22Rv1 (cell line): ENCODE measurements around the gene MSI1.

ENCODE experiments used
- H3K27ac ChIP-seq: fragments of 450-650 bp; 2 replicates; pipeline ENCODE4 v1.5.1; 2017
- ZFX ChIP-seq: fragments of 450-650 bp; IDR thresholded peaks from 2 replicates; pipeline ENCODE4 v1.6.1; 2017; ENCODE audit warnings: antibody characterized with exemption, borderline replicate concordance
- TF ChIP-seq, protein P1 (sequence below): fragments of 450-650 bp; IDR thresholded peaks from 2 replicates; pipeline ENCODE4 v1.5.1; 2017; ENCODE audit warnings: mild to moderate bottlenecking

The MSI1 gene

DNA sequence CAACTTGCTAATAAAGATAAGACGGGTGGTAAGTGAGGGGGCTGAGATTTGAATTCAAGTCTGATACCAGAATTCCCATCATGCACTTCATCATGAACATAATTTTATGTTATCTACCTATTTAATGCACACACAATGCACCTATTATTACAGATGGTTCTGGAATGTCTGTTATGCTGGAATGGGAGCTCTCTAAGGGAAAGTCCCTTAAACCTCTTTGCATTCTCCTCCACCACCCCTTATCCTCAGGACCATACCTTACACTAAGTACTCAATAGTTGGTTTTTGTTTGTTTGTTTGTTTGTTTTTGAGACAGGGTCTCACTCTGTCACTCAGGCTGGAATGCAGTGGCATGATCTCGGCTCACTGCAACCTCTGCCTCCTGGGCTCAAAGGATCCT, 7.0 kb upstream of the MSI1 start:
- TF ChIP-seq, protein P1, sequence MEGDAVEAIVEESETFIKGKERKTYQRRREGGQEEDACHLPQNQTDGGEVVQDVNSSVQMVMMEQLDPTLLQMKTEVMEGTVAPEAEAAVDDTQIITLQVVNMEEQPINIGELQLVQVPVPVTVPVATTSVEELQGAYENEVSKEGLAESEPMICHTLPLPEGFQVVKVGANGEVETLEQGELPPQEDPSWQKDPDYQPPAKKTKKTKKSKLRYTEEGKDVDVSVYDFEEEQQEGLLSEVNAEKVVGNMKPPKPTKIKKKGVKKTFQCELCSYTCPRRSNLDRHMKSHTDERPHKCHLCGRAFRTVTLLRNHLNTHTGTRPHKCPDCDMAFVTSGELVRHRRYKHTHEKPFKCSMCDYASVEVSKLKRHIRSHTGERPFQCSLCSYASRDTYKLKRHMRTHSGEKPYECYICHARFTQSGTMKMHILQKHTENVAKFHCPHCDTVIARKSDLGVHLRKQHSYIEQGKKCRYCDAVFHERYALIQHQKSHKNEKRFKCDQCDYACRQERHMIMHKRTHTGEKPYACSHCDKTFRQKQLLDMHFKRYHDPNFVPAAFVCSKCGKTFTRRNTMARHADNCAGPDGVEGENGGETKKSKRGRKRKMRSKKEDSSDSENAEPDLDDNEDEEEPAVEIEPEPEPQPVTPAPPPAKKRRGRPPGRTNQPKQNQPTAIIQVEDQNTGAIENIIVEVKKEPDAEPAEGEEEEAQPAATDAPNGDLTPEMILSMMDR: no peak
- no peak for TF ChIP-seq ZFX
- no peak overlapping the region for H3K27ac ChIP-seq

DNA sequence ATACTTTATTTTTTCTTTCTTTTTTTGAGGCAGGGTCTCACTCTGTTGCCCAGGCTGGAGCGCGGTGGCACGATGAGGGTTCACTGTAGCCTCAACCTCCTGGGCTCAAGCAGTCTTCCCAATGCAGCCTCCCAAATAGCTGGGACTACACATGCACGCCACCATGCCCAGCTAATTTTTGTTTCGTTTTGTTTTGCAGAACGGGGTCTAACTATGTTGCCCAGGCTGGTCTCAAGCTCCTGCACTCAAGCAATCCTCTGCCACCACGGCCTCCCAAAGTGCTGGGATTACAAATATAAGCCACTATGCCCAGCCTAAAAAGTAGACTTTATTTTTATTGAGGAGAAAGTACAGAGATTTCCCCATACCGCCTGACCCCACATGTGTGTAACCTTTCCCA, 4.7 kb upstream of the MSI1 start:
- H3K27ac ChIP-seq: no peak overlapping the region
- TF ChIP-seq, protein P1: no peak
- TF ChIP-seq ZFX: no peak

DNA sequence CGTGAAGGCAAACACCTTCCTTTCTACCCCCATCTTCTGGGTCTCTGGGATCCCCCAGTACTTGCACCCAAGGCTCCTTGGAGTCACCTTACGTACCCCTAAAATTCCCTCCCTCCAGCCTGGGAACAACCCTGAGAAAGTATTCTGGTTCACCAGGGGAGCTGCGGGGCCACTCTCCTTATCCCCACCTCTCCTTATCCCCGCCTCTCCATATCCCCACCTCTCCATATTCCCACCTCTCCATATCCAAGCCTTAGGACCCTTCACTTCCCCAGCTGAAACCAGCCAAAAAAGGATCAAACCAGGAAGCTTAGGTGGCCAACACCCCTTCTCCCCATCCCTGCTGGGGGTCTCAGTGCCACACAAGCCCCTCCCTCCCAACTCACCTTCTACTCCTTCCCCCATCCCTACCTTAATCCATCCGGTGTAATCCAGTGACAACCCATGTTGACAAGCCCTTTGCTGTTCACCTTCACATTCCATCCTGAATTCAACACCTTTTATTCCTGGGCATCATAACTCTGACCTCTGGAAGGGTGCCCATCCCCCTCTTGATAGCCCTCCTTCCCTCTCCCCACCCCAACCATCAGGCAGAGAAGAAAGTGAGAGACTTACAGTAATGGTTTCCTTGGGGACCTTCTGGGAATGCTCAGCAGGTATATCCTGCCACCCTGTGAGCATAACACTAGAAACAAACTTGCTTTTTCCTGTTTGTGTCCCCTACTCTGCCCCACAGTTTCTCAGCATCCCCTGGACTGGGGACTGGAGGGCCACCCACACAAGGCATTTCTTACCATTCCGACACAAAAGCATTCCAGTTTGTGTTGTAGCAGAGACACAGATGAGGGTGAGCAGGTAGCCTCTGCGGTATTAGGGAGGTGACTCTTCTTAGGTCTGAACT, 1.6 kb upstream of the MSI1 start:
- TF ChIP-seq, protein P1: no peak
- TF ChIP-seq ZFX: no peak
- H3K27ac ChIP-seq: no peak overlapping the region

DNA sequence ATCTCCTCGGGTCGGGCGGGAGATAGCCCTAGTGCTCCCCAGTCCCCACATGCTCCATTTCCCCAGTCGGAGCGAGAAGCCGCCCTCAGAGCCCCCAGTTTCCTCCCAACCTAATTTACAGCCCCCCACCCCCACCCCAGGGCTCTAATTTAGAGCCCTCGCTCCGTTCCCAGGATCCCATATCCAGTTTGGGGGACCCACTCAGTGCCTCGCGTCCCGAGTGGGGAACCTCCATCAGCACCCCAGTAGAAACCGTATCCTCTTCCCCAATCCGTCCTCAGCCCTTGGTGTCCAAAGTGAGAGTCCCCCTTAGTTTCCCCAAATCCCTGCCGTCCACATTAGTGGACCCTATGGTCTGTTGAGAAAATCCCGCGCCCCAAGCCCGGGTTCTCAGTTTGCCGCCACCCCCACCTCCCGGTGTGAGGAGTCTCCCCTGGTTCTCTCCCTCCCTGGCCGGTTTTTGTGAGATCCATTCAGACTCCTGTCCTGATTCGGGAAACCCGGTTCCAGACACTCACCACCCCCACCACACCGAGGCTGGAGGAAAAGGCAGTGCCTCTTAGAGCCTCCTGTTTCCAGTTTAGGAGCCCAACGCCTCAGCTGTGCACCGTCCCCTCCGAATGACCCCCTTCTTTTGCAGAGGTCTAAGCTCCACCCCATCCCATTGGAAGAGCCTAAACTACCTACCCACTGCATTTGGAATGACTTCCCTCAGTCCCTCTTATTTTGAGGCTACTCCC, 809 bp upstream of the MSI1 start:
- TF ChIP-seq ZFX: no peak
- TF ChIP-seq, protein P1: no peak
- peak overlapping the region; percentile 74 for H3K27ac ChIP-seq

DNA sequence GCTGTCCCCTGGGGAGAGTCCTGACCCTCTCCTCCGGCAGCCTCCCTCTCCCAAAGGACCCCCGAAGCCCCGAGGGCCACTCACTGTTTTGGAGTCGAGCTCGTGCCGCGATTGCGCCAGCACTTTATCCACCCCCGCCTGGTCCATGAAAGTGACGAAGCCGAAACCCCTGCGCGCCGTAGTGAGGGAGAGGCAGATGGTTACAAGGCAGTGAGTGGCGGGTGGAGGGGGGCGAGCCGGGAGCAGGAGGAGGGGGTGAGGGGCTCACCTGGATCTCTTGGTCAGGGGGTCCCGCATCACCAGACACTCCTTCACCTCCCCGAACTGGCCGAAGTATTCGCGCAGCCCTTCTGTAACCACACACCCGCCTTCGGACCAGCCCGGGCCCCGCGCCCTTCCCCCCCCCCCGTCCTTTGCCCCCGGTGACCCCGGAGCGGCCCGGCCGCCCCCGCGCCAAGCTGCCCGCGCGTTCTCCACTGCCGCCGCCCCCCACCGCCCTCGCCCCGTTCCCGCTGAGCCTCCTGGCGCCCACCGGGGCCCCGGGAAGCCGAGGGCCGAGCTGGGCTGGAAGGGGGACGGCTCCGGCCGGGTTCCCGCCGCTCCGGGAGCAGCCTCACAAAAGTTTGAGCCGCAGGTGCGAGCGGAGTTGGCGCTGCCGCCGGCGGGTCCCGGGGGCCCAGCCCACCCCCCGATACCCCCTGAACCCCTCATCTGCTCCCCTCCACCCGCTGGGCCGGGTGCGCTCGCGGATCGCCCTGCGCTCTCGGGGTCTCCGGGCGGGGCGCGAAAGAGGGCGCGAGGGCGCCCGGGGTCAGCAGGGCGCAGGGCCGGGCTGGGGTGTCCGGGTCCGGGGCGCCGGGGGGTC, 808 bp downstream of the MSI1 start:
- TF ChIP-seq ZFX: no peak
- TF ChIP-seq, protein P1: no peak
- peak overlapping the region; percentile 74 for H3K27ac ChIP-seq

DNA sequence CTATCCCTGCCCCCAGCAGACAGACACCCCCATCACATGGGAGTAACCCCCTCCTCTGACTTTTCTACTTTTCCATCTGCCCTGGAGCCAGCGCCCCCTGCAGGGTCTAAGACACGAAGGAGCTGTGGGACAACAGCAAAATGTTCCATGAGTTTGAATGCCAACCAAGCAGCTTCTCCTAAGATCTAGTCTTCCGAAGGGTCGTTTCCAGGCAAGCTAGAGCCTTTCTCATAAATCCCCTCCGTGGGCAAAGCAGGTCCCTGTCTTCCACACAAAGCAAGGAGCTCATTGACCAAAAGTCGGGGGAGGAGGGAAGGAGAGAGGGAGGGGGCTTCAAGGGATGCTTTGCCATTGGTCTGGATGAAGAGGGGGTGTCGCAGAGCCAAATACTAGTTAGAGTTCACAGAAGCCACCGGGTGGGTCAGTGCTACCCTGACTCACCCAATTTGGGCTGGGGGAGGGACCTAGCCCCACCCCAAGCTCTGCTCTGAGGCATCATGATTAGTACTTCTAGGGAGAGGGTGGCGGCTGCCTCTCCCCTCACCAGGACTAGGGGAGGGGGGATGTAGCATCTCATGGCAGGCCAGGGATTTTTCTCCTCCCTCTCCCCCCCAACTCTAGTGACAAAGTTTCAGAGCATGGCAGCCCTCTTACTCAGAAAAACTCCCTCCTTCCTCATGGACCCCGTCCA, 1.6 kb downstream of the MSI1 start:
- peak overlapping the region; percentile 74 for H3K27ac ChIP-seq
- TF ChIP-seq, protein P1: peak; percentile 85
- no peak for TF ChIP-seq ZFX
